Stimulated activated CD8-positive, alpha-beta memory T cell treated with anti-CD3 and anti-CD28 coated beads, Interleukin-7, amount 100 ng/mL, for 48 hours (primary cell): ENCODE results near the gene KCNT1.

Experiments used
- DNase-seq, 2 donors: peaks; one replicate each; pipeline ENCODE4 v3.0.0-alpha.2; 2020; ENCODE audit warnings: low read depth in 1 of 2; ENCODE audit errors: extremely low read depth in 1 of 2

KCNT1 gene

DNA sequence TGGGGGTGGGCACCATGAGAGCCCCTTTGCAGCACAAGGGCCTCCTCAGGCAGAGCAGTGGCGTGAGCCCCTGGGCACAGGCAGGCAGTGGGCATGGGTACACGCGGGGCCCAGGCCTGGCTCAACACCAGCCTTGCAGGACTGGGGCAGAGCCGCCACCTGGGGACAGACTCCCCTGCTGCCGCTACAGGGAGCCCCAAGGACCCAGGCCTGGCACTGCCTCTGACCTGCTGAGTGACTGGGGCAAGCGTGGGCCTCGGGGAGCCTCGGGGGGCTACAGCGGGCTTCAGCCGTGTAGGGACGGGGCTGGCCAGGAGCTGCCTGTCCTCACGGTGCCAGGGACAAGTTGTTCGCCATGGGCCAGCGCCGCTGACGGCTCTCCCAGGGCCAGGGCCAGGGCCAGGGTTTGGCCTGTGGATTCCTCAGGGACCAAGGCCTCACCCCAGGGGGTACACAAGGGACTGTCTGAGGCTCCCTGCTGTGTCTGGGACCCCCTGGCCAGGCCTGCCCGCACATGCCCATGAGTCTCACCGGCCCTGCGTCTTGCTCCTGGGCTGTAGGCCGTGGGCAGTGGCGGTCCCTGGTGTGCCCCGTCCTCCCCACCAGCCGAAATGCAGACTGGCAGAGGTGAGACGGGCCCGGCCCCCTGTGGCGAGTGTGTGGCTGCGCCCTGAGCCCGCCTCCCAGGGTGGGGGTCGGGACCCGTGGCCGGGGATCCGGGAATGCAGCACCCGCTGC, 42.5 kb downstream of the KCNT1 start:
- DNase-seq: no peak

DNA sequence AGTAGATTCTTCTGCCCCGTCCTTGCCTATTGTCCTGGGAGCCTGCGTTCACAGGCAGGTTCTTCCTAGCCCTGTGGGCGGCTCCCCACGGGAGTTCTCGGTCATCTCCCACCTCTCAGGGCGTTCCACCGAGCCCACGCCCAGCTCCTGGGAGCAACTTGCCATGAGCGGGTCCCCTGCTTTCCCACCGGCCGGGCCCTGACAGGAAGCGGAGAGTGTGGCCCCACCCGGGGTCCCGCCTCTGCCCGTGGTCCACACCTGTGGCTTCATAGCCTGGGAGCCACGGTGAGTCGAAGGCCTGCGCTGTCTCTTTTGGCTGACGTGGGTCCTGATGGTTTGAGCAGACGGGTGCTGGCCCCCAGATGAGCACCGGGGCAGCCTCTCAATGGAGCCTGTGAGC, 43.2 kb downstream of the KCNT1 start:
- no peak for DNase-seq

DNA sequence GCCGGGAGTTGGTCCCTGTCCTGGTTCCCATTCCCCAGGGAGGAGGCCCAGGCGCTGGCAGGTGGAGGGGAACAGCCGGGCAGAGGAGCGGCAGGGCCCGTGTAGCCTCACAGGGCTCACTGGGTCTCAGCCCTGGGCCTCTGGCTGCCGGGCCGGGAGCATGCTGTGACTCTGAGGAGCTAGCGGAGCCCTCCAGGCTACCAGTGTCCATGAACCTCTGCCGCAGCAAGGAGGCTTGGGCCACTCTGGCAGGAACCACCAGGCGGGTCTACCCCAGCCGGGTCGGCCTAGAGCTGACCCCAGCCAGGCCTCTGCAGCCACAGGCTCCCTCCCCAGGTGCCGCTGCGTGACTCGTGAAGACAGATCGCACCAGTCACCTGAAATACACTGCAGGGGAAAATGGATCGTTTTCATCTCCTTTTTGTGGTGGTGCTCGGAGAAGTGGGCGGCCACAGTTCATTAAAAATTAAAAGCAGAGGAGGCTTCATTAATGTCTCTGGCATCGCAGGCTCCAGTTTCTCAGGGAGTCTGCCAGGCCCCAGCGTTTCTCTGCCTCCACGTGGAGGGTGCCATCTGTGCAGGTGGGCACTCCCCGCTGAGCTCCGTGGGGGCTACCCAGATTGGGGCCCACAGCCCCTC, 43.8 kb downstream of the KCNT1 start:
- no peak for DNase-seq

DNA sequence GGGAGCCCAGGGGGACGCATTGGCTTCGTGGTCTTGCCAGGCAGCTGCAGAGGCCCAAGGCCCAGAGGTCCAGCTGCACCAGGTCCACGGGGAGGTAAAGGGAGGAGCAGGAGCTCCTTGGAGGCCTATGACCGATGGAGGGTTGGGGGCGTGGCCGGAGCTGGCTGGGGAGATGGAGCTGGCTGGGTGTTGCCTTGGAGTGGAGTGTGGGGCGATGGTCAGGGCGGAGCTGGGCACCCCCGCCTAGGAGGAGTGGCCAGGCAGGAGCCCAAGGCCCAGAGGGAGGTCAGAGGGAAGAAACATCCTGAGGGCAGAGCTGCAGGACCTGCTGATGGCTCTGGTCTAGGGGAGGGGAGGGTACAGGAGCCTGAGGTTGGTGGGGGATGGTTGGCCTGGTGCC, 44.6 kb downstream of the KCNT1 start:
- no peak for DNase-seq

DNA sequence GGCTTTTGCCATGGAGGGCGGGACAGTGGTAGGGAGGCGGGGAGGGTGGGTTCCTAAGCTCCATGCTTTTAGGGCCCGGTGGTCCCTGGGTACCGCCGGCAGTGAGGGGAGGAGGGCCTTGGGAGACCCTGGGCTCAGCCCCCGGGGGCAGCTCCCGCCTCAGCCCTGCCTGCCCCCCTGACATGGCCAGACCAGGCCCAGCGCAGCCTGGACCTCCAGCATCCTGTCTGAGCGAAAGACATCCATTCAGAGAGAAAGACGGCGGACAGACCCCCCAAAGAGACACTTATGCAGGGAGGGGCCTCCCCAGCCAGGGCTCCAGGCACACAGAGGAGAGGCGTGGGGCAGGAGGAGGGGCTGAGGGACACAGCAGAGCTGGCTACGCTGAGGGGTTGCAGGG, 45.3 kb downstream of the KCNT1 start:
- DNase-seq: no peak

DNA sequence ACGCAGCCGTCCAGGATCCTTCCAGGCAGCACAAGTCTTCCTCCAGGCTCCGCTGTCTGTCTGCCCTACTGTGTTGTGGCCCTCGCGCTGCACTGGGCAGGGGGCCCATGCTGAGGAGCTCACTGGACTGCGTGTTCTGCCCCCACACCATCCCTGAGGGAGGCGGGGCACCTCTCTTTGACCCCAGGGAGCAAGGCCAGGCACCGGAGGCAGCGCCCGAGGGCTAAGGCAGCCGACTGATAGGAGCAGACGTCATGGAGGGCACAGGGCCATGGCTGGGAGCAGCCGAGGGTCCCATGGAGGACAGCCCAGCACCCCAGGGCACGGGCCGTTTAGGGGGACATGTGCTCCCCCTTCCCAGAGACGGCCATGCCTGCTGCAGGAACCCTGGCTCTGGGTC, 46.7 kb downstream of the KCNT1 start:
- DNase-seq: no peak

DNA sequence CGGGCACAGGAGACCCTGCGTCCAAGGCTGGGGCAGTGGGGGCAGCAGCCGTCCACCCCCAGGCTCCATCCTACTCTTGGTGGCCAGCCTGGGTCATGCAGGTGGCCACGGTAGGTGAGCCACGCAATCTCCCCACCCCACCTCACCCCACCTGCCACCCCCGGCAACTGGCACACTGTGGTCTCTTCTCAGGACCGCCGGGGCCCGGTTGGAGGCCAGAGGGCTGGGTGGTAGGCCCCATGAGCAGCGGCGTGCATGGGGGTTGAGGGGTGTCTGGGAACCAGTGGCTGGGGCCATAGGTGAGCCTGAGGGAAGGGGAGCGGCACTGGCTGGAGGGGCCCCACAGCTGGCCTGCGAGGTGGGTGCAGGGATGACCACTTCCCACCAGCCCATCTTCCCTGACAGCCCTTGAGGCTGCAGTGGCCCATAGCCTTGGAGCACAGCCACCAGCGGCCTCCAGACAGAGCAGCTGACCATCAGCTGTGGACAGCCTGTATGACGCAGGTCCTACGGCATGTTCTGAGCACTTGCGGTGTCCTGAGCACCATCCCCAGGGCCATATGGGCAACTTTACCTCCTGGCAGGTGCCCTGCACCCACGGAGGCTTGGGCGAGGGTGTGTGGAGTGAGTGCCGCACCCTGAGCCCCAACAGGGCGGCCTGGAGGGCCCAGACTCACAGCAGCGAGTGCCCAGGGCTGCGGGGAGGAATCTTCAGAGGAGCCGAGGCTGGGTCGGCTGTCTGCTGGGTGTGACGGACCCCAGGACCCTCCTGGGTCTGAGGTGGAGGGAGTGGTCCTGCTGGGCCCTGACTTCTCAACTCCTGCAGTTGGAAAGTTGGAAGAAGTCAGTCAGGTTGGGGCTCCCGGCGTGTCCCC, 47.4 kb downstream of the KCNT1 start:
- no peak for DNase-seq

DNA sequence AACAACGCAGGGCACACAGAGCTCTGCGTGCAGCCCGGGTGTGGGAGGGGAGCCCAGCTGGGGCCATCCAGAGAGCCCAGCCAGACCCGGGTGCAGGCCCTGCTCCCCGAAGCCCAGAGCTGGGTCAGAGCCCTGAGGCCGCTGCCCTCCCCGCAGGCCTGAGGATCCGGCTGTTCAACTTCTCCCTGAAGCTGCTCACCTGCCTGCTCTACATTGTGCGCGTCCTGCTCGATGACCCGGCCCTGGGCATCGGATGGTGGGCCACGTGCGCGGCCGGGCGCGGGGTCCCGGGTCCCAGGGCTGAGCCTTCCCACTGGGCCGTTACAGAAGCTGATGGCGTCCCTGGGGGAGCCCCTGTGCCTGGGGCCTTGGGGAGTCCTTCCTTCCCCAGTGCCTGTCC, 48.8 kb downstream of the KCNT1 start:
- DNase-seq: no peak

DNA sequence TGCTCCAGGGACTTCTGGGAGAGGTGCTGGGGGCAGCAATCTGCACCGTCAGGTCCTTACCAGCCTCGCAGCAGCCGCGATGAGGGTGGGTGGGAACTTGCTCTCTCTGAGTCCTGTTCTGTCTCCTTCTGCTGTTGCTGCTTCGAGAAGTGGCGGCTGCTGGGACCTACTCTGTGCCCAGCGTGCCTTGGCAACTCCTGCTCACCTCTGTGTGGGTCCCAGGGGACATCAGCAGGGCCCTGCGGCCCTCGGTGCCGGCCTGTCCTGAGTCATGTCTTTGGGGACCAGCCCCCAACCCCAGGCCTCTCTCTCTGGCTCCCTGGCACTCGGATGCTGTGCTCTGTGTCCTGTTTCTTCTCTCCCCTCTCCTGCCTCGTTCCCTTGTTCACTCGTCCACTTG, 49.5 kb downstream of the KCNT1 start:
- DNase-seq: no peak

DNA sequence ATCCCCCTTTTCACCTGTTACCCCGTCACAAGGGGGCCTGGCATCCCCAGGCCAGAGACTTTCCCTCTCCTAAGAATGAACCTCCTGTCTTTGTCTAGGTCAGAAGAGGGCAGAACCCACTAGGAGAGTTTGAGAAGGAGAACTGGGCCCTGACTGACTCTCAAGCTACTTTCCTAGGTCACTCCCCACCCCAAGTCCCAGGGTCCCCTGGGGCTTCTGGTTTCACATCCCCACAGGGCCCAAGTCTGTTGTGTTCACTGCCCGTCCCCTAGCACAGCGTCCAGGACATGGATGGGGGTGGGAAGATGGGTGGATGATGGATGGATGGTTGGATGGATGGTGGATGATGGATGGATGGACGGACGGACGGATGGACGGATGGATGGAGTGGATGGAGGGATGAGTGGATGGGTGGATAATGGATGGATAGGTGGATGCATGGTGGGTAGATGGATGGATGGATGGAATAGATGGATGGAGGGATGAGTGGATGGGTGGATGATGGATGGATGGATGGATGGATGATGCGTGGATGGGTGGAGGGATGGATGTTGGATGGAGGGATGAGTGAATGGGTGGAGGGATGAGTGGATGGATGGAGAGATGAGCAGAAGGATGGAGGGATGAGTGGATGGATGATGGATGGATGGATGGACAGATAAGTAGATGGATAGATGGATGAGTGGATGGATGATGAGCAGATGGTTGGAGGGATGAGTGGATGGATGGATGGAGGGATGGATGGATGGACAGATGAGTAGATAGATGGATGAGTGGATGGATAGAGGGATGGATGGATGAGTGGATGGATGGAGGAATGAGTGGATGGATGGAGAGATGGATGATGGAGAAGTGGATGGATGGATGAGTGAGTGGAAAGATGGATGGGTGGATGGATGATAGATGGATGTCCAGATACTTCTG, 50.6 kb downstream of the KCNT1 start:
- no peak for DNase-seq

DNA sequence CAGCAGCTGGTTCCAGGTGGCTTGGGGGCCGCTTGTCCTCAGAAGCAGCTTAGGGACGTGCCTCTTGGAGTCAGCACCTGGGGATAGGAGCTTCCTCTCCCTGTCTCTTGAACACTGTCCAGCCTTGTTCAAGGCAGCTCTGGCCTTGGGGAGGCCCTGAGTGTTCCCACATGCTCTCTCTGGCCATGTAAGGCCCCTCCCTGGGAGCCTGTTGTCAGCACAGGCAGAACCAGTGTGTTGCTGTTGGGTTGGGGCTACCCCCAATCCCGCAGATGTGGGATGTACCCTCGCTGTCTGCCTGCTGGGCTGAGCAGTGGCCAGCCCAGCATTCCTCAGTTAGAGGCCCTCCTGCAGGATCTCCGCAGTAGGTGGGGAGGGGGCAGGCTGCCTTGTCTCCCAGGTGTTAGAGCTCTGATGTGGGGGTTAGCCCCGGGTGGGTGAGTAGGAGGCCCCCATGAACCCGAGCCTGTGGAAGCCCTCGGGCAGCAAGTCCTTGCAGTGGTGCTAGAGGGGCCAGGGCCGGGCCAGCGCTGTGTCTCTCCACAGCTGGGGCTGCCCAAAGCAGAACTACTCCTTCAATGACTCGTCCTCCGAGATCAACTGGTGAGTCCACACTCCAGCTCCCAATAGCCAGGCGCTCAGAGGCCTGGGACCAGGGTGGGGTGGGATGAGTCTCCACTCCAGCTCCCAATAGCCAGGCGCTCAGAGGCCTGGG, 51.6 kb downstream of the KCNT1 start:
- DNase-seq: no peak

DNA sequence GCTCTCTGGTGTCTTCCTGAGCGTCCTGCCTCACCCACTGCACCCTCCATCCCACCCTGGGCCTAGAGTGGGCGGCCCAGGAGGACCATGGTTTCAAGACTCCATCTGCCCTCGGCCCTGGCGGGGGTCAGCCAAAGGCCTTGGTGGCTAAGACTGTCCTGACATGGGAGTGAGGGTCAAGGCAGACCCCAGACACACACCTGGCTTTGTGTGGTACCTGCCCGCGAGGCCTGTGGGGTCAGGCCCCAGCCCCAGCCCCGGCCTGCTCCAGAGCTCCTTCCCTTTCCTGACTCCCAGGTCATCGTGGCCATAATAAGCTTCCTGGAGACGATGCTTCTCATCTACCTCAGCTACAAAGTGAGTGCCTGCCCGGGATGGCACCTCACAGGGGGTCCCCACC, 54.6 kb downstream of the KCNT1 start:
- no peak for DNase-seq

DNA sequence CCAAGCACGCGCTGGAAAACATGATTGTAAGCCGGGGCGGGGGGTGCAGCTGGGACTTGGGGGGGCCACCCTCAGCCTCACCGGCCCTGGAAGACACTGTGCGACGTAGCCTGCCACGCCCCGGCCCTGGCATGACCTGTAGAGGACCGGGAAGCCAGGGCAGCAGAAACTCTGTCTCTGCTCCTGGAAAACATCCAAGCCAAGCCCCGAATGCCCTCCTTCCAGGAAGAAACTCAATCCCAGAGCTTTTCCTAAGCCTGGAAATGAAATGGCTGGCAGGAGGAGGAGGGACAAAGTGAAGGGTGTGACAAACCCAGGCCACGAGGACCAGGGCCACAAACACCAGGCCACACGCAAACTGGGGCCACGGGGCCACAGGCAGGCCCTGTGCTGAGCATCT, 55.4 kb downstream of the KCNT1 start:
- DNase-seq: no peak

DNA sequence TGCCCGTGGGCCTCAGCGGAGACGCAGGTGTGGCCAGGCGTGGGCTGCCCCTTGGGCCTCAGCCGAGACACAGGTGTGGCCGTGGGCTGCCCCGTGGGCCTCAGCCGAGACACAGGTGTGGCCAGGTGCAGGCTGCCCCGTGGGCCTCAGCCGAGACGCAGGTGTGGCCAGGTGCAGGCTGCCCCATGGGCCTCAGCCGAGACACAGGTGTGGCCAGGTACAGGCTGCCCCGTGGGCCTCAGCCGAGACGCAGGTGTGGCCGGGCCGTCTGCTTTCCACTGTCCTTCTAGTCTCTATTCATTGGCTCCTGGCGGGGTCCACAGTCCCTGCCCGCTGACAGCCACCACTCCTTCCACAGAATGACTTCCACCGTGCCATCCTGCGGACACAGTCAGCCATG, 56.1 kb downstream of the KCNT1 start:
- DNase-seq: no peak

DNA sequence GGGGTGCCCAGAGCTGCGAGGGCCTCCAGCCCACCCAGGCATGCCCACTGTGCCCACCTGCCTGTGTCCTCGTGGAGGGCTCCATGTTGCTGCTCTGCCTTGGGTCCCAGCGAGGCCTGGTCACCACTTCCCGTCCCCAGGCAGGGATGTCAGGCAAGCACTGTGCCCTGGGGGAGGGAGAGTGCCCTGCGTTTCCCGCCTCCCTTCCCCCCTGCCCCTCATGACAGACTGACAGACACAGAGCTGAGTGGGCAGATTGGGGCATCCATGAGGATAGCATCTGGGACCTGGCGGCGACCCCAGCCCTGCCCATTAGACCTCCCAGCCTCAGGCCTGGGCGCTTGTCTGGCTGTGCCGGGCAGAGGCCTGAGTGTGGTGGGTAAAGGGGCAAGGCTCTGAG, 56.9 kb downstream of the KCNT1 start:
- no peak for DNase-seq

DNA sequence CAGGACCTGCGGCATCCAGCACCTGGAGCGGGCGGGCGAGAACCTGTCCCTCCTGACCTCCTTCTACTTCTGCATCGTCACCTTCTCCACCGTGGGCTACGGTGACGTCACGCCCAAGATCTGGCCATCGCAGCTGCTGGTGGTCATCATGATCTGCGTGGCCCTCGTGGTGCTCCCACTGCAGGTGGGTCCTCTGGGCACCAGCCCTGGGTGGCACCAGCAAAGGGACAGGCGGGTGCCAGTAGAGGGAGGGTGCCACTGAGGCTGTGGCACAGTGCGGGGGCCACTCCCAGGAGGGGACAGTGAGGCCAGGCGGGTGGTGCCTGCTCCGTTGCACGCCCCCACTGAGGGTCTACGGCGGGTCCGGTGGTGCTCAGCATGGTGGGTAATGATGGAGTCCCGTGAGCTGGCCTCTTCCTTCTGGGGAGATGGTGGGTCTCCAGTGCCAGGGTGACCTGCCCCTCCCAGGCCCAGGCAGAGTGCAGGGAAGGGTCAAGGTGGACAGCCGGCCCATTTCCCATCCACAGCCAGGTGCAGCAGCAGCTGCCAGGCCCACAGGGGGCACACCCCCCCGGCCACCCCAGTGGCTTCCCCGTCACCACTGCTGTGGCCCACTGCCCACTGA, 57.8 kb downstream of the KCNT1 start:
- DNase-seq: no peak

DNA sequence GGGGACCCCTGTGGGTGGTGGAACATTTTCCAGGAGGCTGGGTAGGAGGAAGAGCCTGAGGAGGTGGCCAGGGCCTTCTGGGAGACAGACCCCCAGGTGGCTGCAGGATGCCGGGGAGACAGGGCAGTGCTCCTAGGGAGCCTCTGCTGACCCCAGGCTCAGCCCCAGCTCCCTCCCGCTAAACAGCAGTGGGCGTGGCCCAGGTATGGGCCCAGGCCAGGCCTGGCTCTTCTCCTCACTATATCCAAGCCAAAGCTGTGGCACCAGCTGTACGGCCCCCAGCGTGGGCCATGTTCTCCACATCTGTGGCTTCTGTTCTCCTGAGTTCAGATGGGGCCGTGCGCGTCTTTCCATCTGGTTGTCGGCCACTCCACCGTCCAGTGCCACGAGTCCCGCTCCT, 58.5 kb downstream of the KCNT1 start:
- no peak for DNase-seq

DNA sequence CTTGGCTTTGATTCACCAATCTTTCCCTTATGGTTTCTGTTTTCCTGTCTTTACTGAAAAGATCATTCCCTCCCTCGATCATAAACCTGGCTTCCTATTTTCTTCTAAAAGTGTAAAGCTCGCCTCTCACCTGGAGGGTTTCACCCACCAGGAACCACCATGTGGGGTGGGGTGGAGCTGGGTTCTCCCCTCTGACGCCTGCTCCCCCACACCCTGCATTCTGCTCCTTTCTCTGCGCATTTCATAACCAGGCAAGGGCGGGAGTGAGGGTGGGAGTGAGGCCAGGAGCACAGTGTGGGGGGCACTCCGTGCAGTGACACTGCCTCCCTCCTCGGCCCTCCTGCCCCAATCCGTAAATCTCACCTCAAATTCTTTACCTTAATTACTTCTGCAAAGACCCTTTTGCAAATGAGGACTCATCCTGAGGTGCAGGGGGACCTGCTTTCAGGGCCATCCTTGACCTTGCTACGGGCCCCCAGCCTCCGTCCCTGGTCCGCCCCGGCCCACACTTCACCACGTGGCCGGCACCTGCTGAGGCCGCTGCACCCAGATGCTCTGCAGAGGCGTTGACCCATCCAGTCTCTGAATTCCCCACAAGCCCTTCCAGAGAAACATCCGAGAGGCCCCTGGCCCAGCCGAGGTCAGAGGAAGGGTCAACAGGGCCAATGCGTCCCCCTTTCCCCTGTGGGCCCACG, 59.3 kb downstream of the KCNT1 start:
- DNase-seq: no peak

DNA sequence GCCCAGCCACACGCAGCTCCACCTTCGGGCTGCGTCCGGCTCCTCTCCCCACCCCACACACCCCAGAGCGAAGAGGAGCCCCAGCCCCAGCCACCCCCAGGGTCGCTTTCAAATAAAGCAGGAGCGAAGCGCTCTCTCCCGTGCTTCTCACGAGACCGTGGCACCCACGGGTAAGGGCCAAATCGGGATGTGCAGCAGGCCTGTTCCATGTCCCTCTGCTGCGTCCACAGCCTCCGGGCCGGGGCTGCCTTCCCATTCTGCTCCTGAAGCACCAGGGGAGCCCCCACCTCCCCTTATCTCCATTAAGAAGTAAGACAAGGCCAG, 59.8 kb downstream of the KCNT1 start:
- DNase-seq: no peak
